Measurements from ENCODE around the gene STIP1. TPM values are rescaled to one million over a fixed set of nuclear protein-coding genes. Genes with fewer than 3 reads are reported as not detected.
A peak's percentile ranks its signal among the peaks of the same experiment; 100 is the strongest.

Gene STIP1
- total RNA-seq, 1 experiment from 2014 or later, result 557 TPM

DNA sequence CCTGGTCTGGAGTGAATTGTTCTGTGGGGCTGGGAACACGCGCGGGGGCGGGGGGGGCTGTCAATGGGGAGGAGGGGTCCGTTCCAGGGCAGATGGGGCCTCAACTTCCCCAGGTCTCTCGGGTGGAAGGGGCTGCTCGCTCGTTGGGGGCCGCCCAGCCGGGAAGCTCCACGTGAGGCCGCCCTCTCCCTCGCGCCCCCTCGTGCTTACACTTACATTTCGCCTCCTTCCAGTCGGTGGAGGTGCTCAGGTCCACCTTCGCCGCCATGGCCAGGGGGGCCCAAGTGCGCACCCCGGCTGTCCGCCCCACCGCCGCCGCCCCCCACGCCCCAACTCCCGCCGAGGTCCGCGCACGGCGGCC lies 20.5 kb upstream of the STIP1 start:
- intact Hi-C loops (cut with micrococcal nuclease), result no loop called here
- Histone ChIP-seq H3K27me3 (ENCODE audit: low read length) (no peaks in the 10 kb centered on the region), H2AFZ (ENCODE audit: low read length) (peak overlapping the region; percentile 74), H3K4me3 (ENCODE audit: low read length) (peak overlapping the region; percentile 71), H3K9me3 (ENCODE audit: low read length) (no peaks in the 10 kb centered on the region), H3K4me2 (ENCODE audit: low read length) (peak overlapping the region; percentile 90), H3K79me2 (ENCODE audit: low read length) (peaks cover 34% of the 10 kb centered on the region), H3F3A (ENCODE audit: low read length, unreplicated experiment) (no peaks in the 10 kb centered on the region), H3K9me2 (replicated peaks; ENCODE audit: low read length) (no peaks in the 10 kb centered on the region), H3K36me3 (ENCODE audit: low read depth, low read length) (peaks cover 5% of the 10 kb centered on the region), H3K27ac (ENCODE audit: low read length) (peak overlapping the region; percentile 76), H3K9ac (ENCODE audit: low read length) (peak overlapping the region; percentile 88), H3K4me1 (ENCODE audit: insufficient read depth, low read length) (peaks cover 21% of the 10 kb centered on the region), H4K20me1 (ENCODE audit: low read length) (0 out of 2 replicates have a peak, but pooled peaks cover 7% of the 10 kb centered on the region)
- DNase-seq (peak; percentile 18), ATAC-seq (peak; percentile 25)
- ChIA-PET CTCF (no interaction called here), POLR2A (ENCODE audit: unreplicated experiment) (interaction anchor here (0.6 kb wide), 1 partner anchor 565 kb away, joined by 3 read pairs; no protein-coding TSS in a partner anchor)
- BruUV-seq (replicated peaks), result no TSS peak
- no peak for TF ChIP-seq EZH2 (IDR thresholded peaks at IDR 0.05; ENCODE audit: low read length, unreplicated experiment)
- TF ChIP-seq, protein P1, sequence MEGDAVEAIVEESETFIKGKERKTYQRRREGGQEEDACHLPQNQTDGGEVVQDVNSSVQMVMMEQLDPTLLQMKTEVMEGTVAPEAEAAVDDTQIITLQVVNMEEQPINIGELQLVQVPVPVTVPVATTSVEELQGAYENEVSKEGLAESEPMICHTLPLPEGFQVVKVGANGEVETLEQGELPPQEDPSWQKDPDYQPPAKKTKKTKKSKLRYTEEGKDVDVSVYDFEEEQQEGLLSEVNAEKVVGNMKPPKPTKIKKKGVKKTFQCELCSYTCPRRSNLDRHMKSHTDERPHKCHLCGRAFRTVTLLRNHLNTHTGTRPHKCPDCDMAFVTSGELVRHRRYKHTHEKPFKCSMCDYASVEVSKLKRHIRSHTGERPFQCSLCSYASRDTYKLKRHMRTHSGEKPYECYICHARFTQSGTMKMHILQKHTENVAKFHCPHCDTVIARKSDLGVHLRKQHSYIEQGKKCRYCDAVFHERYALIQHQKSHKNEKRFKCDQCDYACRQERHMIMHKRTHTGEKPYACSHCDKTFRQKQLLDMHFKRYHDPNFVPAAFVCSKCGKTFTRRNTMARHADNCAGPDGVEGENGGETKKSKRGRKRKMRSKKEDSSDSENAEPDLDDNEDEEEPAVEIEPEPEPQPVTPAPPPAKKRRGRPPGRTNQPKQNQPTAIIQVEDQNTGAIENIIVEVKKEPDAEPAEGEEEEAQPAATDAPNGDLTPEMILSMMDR (conservative IDR thresholded peaks at IDR 0.05; ENCODE audit: low read depth, low read length), result no peak
- no peak for TF ChIP-seq EZH2phosphoT487 (IDR thresholded peaks at IDR 0.05; ENCODE audit: borderline replicate concordance, low read length)

DNA sequence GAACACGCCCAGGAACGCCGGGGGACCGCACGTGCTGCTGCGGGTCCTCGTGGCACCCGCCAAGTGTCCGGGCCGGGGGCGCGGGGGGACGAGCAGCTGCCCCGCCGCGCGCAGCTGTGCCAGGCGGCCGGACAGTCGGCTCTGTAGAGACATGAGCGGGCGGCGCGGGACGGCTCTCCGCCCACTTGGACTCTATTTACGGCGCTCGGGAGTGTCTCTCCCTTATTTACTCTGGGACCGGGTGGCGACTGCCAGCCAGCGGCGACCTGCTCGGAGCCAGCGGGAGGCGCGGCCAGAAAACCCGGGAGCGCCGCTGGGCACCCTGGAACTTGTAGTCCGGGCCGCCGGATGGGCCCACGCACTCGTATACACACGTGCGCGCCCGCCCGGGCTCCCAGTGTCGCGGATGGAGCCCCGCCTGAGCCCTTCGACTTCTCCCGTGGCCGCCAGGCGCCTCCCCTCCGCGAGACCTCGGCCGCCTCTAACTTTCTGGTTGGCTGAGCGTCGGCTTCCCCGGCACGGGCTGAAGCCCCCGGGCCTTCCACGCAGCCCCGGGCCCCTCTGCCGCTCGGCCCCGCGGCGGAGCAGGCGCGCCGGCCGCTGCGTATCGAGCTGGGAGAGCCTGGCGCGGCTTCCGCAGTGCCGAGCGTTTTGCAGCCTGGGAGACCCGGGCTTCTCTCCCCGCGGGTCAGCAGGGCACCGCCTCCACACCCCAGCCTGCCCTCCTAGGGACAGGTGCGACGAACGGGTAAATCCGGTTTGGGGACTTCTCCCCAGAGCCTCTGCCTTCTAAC lies 19.9 kb upstream of the STIP1 start, which contains the start of gene MACROD1:
Gene MACROD1 (minus strand): TSS at position 272 of the 794 bp plus-strand sequence. CDS start 119 bp downstream, at position 153.
- DNase-seq (peak; percentile 96), ATAC-seq (peak; percentile 89)
- peak within 1 kb of the TSS; percentile 74 for H2AFZ ChIP-seq (ENCODE audit: low read length)
- H3K4me1 ChIP-seq (ENCODE audit: insufficient read depth, low read length), result peaks cover 21% of the 10 kb centered on the region
- H3K4me2 ChIP-seq (ENCODE audit: low read length), result peak within 1 kb of the TSS; percentile 90
- H3K4me3 ChIP-seq (ENCODE audit: low read length), result peak within 1 kb of the TSS; percentile 71
- H3K9me2 ChIP-seq (replicated peaks; ENCODE audit: low read length), result no peaks in the 10 kb centered on the region
- peaks cover 33% of the 10 kb centered on the region for H3K79me2 ChIP-seq (ENCODE audit: low read length)
- H3K9ac ChIP-seq (ENCODE audit: low read length), result peak within 1 kb of the TSS; percentile 88
- peak within 1 kb of the TSS; percentile 76 for H3K27ac ChIP-seq (ENCODE audit: low read length)
- H4K20me1 ChIP-seq (ENCODE audit: low read length), result 0 out of 2 replicates have a peak, but pooled peaks cover 7% of the 10 kb centered on the region
- TF ChIP-seq EZH2phosphoT487 (IDR thresholded peaks at IDR 0.05; ENCODE audit: borderline replicate concordance, low read length) (no peak), EZH2 (IDR thresholded peaks at IDR 0.05; ENCODE audit: low read length, unreplicated experiment) (no peak)
- TF ChIP-seq, protein P1 (conservative IDR thresholded peaks at IDR 0.05; ENCODE audit: low read depth, low read length), result no peak
- no peaks in the 10 kb centered on the region for H3K9me3 ChIP-seq (ENCODE audit: low read length)
- CTCF ChIA-PET, result interaction anchor here (0.6 to 1.2 kb wide), 2 partner anchors 20 to 358 kb away, joined by 3 to 4 read pairs; partner anchors contain the start of gene STIP1
- no peaks in the 10 kb centered on the region for H3K27me3 ChIP-seq (ENCODE audit: low read length)
- H3K36me3 ChIP-seq (ENCODE audit: low read depth, low read length), result peaks cover 5% of the 10 kb centered on the region
- intact Hi-C loops (cut with micrococcal nuclease), result loop anchor here (2.0 kb wide), 1 partner anchor 19 kb away; no protein-coding TSS in a partner anchor
- TSS peak; percentile 45 for BruUV-seq (replicated peaks)
- H3F3A ChIP-seq (ENCODE audit: low read length, unreplicated experiment), result no peaks in the 10 kb centered on the region
- POLR2A ChIA-PET (ENCODE audit: unreplicated experiment), result interaction anchor here (0.6 to 1.0 kb wide), 2 partner anchors 15 to 565 kb away, joined by 3 read pairs; no protein-coding TSS in a partner anchor
